ENCODE data around the gene SORBS1.

The SORBS1 gene

DNA sequence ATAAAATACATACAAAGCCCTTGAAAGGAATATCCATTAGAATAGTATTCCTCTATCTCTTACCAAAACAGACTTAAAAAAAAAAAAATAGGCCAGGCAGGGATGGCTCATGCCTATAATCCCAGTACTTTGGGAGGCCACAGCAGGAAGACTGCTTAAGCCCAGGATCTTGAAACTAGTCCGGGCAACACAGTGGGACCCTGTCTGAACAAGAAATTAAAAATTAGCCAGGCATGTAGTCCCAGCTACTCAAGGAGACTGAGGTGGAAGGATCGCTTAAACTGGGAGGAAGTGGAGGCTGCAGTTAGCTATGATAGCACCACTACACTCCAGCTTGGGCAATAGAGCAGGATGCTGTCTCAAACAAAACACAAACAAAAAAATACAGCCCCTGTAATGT lies 280.0 kb downstream of the SORBS1 start:
- DNase-seq: no peak

DNA sequence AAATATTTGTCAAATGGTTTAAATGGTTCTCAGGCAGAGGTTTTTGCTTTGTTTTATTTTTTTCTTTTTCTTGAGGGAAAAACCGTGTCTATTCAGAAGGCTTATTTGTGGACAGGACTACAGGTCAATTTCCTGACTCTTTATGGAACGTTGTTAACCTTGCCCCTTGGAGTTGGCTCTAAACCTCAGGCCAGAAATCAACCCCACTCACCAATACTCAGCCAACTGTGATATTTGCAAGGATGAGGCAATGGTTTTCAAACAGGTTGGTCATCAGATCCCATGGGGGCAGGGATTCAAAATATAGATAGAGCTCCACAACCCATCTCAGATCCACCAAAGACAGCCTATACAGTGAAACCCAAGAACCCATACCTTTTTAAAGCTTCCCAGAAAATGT lies 280.5 kb downstream of the SORBS1 start:
- no peak for DNase-seq

DNA sequence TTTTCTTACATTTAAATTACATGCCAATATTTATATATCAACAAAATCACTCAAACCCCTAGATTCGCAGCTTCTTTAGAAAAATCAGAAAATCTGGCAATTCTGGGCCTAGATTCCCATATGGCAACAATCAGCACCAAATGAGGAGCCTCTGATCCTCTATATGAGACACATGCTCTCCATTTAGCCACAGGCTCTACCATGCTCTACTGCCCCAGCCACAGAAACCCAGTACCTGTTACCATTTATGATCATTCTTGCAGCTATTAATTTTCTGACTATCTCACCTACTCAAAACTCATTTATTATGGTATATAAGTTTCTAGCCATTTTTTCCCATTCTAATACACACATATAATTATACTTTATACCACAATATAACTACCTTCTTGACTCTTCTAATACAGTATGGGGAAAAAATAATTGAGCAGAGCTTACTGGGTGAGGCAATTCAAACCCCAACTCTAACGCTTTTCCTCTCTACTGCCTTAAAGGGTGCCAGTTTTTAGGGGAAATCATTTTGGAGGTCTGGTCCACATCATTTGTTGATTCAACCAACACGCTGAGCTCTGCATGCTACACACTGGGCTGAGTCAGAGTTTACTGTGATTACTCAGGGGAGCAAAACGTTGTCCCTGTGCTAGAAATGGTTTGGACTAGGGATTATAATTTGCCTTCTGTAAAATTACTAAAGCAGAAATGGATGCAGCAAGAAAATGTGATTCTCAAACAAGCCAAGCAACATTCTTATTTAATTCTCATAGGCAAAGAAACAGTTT lies 281.9 kb downstream of the SORBS1 start:
- DNase-seq: no peak

DNA sequence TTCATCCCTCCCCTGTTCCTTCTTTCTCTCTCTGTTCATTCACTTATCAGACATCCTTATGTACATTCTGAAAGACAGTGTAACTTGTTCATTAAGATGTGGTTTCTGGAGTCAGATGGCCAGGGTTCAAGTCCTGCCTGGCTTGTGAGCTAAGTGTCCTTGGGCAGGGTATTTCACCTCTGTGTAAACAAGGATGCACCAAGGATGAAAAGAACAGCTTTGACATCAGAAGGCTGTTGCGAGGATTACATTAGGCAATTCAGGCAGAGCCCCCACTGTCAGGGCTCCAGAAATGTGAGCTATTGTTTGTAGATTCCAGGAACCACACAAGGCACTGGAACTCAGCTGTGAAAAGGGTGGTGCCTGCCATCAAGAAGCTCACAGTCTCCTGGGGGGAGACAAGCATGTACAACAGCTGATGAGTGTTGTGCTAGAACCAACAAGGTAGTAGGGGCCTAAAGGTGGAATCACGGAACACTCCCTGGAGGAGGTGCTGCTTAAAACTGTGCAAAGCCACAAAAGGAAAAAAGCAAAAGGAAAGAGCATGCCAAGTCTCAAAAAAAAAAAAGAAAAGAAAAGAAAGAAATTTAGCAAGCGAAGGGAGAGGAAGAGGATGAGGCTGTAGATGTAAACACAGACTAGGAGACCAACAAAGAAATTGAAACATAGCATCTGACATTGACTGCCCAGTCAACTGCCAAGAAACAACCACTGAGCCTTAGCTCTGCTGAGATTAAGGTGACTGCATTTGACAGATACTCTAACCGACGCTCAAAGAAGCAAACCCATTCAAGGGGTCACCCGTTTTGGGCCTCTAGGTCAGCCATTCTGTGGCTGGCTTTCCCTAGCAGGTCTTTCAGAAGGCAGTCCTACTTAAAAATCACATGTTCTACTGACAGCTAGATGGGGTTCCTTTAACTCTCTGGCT lies 282.8 kb downstream of the SORBS1 start:
- no peak for DNase-seq

DNA sequence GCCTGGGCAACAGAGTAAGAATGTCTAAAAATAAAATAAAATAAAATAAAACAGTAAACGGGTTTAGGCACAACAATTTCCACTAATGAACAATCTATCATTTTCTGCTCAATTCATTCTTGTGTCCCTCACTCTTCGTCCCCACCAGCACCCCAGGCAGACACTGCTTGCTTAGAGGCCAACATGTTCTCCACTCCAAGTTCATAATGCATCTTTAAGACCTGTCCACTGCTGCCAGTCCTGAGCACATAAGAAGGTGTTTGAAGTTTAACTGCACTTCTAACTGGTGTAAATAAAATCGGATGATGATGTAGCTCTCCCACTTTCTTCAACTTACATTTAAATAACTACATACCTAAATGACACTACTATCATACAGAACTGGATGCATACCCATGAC lies 283.6 kb downstream of the SORBS1 start:
- DNase-seq: no peak

DNA sequence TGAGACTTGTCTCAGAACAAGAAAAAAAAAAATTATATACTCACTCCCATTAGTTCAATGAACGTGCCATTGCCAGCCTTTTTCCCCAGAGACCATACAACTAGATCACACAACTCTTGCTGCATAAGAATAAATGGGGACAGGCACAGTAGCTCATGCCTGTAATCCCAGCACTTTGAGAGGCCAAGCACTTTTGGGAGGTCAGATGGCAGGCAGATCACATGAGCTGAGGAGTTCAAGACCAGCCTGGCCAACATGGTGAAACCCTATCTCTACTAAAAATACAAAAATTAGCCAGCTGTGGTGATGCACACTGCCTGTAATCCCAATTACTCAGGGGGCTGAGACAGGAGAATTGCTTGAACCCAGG lies 284.0 kb downstream of the SORBS1 start:
- no peak for DNase-seq

DNA sequence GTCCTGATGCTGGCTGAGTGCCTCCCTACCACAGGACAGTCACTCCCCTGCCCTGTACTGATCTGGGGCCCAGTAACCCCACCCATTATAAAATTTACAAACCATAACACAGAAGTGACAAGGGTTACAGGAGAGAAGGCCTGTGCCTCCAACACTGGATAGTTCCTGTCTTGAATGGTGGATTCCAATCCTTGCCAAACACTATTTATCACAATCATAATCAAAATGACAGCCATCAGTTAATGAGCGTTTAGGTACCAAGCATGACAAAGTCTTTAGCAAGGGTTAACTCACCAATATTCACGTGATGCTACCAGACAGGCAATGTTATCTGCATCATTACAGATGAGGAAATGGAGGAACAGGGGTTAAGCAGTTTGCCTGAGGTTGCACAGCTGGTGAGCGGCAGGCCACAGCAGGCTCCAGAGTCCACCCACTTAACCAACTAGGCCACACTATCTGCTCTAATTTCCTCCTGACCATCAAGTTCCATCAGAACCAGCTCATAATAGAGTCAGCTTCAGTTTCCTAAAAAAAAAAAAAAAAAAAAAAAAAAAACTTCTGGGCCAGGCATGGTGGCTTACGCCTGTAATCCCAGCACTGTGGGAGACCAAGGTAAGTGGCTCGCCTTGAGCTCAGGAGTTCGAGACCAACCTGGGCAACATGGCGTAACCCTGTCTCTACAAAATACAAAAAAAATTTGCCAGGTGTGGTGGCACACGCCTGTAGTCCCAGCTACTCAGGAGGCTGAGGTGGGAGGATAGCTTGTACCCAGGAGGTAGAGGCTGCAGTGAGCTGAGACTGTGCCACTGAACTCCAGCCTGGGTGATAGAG lies 284.6 kb downstream of the SORBS1 start:
- no peak for DNase-seq

DNA sequence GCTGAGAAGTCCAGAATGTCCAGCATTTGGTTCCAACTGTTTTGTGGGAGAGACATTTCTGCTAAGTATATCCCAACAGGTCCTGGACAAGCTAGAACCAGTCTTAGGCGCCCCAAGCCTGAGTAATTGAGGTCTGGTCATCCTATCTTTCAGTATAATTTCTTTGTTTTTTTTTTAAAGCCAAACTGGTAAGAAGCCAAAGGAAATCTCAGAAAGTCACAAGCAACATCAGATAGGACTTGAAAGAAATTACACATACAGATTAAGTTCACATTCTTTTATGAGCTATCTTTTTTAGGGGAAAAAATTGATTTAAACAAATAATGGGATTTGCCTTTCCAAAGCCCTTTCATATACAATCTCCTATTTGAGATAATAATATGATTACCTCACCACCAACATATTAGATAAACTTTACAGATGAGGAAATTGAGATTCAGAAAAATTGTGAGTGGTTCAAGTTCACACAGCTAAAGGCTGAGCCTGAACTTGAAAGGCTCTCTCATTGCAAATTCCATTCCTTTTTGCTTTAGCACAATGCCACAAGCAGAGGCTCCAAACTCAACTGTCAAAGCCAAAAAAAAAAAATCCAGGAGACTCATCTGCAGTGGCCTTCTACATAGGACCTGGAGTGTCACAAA lies 285.3 kb downstream of the SORBS1 start:
- no peak for DNase-seq

DNA sequence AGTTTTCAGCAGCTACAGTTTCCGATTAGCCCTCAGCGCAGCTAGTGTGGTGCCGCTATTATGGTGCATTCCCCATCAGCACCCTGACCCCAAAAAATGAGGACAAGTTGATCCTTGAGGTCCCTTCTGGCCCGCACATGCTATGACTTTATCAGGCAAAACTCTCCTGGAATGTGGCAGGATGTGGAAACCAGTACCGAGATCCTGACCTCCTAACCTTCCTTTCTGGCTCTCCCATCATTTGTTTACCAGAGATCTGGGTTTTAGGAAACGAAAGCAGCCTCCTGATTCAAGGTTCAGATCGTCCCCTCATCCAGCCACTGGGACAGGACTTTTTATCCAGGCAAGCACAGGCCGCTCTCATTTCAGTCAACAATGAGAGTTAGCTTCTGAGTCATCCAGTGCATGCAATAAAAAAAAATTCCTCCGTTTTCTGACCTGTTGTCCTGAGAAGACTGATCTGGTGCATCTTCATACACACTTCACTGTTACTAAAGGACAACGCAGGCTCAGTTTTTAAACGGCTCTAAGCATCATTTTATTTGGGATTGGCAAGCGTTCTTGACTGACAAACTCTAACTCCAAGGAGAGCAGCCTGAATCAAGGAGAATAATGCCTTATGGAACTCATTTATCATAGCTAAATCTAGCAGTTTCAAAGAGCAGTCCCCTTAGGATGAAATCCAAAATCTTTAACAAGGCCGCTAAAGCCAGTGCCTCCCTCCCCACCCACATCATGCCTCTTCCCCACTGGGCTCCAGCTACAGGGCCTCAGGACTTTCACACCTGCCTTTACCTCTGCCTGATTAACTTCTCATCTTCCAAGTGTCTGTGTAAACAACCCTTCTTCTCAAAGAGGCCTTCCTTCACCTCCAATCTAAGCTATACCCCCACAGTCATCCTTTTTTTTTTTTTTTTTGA lies 287.5 kb downstream of the SORBS1 start:
- DNase-seq: no peak

DNA sequence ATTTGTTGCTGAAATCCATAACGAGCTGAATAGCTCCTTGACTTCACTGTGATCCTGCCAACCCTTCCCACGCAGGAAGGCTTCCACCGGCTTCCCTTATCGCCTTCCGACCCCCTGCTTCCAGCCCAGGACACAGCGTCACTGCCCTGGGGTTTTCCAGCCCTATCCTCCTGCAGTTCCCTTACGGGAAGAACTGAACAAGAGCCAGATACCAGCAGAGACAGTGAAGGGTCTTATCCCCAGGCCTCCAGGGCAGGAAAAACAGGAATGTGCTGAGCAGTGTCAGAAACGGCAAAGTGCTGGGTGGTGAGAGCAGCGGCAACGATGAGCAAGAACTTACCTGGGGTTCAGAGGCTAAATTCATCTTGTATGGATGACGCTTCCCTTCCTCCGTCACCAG lies 292.7 kb downstream of the SORBS1 start:
- no peak for DNase-seq

DNA sequence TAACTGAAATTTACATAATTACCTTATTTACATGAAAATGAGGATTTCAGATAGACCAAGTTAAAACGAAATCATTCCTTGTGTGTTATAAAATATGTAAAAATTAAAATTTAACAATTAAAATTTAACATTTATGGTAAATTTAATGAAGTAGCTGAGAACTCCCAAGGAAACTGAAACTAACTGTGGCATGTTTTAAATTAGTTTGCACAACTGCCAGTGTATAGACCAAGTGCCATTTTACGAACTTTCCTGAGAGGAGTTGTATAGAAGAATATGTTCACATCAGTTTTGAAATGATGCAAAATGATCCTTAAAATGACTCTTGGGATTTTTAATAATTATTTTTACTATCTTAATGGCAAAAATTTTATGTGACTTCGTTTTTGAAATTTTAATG lies 293.9 kb downstream of the SORBS1 start:
- DNase-seq: no peak

DNA sequence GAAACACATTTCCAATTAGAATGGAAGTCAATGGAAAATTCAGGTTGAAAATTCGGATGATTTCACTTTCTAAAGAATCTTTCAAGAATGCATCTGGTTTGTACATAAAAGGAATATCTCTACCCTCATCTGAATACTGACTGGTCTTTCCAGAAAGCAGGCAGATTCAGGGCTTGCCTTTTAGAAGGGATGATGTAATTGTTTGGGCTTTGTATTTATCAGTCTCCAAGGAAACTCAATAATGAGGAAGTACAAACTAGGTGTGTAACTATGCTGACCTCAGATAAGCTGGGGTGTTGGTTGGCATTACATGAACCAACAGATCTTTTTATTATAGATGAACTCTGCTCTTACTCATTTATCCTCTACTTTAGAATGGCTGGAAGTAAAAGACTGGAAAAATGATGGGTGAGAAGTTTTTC lies 294.5 kb downstream of the SORBS1 start:
- DNase-seq: no peak

DNA sequence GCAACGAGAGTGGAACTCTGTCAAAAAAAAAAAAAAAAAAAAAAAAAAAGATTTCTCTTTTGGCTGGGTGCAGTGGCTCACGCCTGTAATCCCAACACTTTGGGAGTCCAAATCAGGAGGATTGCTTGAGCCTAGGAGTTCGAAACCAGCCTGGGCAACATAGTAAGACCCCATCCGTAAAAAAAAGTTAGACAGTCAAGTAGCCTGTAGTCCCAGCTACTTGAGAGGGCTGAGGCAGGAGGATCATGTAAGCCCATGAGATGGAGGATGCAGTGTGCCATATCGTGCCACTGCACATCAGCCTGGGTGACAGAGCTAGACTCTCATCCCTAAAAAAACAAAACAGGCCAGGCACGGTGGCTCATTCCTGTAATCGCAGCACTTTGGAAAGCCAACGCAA lies 295.6 kb downstream of the SORBS1 start:
- DNase-seq: no peak

DNA sequence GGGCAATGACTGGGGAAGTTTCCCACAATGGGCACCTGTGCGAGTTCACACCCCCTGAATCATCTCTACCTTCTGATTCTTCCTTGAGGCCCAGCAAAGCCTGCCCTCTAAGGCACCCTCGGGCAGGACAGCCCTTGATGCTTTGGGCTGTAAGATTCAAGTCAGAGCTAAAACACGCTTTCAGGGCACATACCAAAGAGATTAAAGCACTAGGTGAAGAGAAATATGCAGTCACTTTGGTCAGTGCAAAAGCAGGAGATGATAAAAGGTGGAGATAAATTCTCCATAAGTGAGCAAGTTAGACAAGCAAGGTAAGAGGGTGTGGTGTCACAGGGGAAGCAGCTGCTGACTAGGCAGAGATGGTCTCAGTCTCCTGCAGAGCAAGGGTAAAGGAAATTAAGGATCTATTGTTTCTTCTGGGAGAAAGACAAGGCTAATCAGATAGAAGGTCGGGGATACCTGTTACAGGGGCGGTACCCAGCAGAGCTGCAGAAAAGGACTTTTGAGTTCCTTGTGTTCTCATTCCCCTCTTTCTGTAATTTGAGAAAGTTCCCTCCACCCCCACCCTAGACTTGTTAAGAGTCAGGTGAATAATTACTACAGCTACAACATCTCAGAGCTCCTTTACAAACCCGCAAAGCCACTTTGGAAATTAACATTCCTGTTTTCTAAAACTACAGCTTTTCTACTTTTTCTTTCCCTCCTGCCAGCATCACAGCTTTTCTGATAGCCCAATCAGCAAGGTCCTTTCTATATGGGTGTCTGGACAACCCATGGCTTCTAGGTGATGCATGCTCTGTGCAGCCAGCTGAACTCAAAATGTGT lies 296.7 kb downstream of the SORBS1 start:
- no peak for DNase-seq

DNA sequence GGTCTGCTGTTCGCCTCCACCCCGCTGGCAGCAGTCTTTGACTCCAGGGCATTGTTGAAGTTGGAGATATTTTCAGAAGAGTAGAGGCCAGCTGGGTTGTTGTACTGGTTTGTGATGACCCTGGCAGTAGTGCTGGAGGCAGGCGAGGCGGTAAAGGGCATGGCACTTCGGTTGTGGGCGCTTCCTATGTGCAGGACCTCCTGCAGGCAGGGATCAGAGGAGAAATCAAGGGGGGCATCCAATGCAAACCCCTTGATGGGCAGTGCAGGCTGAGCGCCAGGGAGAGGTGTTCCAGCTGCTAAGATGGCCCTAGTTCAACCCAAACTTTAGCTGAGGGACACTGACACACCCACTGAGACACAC lies 297.3 kb downstream of the SORBS1 start:
- no peak for DNase-seq

DNA sequence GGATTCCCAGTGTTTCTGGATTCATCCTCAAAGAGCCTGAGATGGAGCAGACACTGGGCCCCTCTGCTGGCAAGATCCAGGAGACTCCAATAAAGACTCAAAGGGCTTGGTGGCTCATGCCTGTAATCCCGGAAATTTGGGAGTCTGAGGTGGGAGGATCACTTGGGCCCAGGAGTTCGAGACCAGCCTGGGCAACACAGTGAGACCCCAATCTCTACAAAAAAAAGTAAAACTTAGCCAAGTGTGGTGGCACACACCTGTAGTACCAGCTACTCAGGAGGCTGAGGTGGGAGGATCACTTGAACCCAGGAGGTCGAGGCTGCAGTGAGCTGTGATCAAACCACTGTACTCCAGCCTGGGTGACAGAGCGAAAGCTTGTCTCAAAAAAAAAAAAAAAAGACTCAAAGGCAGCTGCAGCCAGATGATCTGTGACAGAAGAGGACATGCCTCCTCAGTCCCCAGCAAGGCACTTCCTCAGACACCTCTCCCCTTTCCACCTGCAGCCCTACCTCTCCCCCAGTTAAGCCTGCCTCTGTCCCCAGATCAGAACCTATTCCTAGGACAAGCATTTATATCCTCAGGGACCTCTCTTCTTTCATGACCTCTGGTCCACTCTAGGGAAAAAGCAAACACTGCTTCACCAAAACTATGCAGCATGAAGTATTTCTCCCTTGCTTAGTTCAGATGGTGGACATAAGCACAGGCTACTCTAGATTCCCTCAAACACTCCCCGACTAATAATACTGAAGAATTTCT lies 298.2 kb downstream of the SORBS1 start:
- DNase-seq: no peak

DNA sequence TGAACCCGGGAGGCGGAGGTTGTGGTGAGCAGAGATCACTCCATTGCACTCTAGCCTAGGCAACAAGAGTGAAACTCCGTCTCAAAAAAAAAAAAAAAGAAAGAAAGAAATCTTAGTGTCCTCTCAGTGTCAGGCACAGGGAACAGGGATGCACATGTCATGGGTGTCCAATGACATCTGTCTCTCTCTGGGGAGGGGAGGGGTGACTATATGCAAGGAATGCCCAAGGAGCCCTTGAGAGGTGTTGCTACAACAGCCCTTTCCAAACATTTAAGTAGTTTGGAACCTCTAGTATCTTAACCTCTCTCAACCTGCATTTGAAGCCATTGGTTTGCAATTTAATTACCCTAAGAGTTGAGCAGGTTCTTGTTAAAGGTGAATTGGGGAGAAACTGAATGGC lies 299.2 kb downstream of the SORBS1 start:
- DNase-seq: no peak

All from right hindlimb (tissue), 1 donor.